H1 (cell line): ENCODE results near the gene PHLDA2. TPM values are rescaled to one million over a fixed set of nuclear protein-coding genes. Genes with fewer than 3 reads are reported as not detected.

ENCODE experiments used
- CTCF ChIA-PET: fragments of 300-600 bp; sonication (Branson Sonifier 250); formaldehyde crosslinking; loops from one replicate; lab custom pipeline; 2021; ENCODE audit not compliant: partially characterized antibody; lab: Charles Lee
- POLR2A ChIA-PET: fragments of 300-600 bp; sonication (Branson Sonifier 250); formaldehyde crosslinking; loops from one replicate; lab custom pipeline; 2021; ENCODE audit warnings: inconsistent platforms; ENCODE audit not compliant: partially characterized antibody; lab: Charles Lee
- DNase-seq, 2 experiments: peaks; one replicate each; pipeline versions ENCODE4 v3.0.0 to v3.0.0-alpha.2; 2010 to 2022; ENCODE audit warnings: low spot score in 2 of 2, low read depth in 1 of 2, mixed read lengths in 1 of 2
- FAIRE-seq: peaks from 2 replicates; lab custom pipeline; 2011; peaks lifted over from hg19 to GRCh38; lab: Jason Lieb, UNC
- H2AFZ ChIP-seq: 2 replicates; pipeline ENCODE4 v1.8.1; 2012; ENCODE audit warnings: low read length, inconsistent platforms
- H2AK5ac ChIP-seq: 2 replicates; pipeline ENCODE4 v1.6.1; 2013; ENCODE audit warnings: low read depth, low read length
- H2BK120ac ChIP-seq: replicated peaks from 2 replicates; pipeline ENCODE3; 2013; ENCODE audit warnings: low read depth, low read length, inconsistent platforms
- H2BK12ac ChIP-seq: 2 replicates; pipeline ENCODE4 v1.6.1; 2013; ENCODE audit warnings: low read depth, low read length
- H2BK15ac ChIP-seq: 2 replicates; pipeline ENCODE4 v1.6.1; 2013; ENCODE audit warnings: low read length
- H2BK20ac ChIP-seq: 2 replicates; pipeline ENCODE4 v1.6.1; 2013; ENCODE audit warnings: low read length
- H2BK5ac ChIP-seq: 2 replicates; pipeline ENCODE4 v1.6.1; 2013; ENCODE audit warnings: low read depth, low read length
- H3K14ac ChIP-seq: 2 replicates; pipeline ENCODE4 v1.6.1; 2013; ENCODE audit warnings: inconsistent platforms; ENCODE audit not compliant: insufficient read length
- H3K18ac ChIP-seq: 2 replicates; pipeline ENCODE4 v1.6.1; 2013; ENCODE audit warnings: low read length; ENCODE audit errors: extremely low read depth
- H3K23ac ChIP-seq: 2 replicates; pipeline ENCODE4 v1.6.1; 2013; ENCODE audit warnings: inconsistent platforms; ENCODE audit not compliant: insufficient read length
- H3K23me2 ChIP-seq: 2 replicates; pipeline ENCODE4 v1.6.1; 2013; ENCODE audit warnings: low read depth, low read length
- H3K27ac ChIP-seq: 2 replicates; pipeline ENCODE4 v1.6.1; 2011; ENCODE audit warnings: low read depth, low read length, inconsistent platforms
- H3K27me3 ChIP-seq, 4 experiments: replicated peaks in 1 of 4; 1 replicate in 1 of 4; 2 replicates in 3 of 4; pipeline versions ENCODE4 v1.6.1 to v1.8.1; 2011 to 2013; ENCODE audit warnings: low read length in 3 of 4, mild to moderate bottlenecking in 3 of 4, inconsistent platforms in 2 of 4, mixed read lengths in 2 of 4, moderate library complexity in 1 of 4; ENCODE audit not compliant: control insufficient read depth in 3 of 4, insufficient read depth in 3 of 4; ENCODE audit errors: extremely low read depth in 1 of 4
- H3K36me3 ChIP-seq, 4 experiments: 2 replicates each; pipeline versions ENCODE4 v1.6.1 to v1.8.1; 2011 to 2013; ENCODE audit warnings: mild to moderate bottlenecking in 4 of 4, low read length in 3 of 4, moderate library complexity in 2 of 4, control low read depth in 1 of 4, inconsistent platforms in 1 of 4; ENCODE audit not compliant: insufficient read depth in 4 of 4, control insufficient read depth in 2 of 4
- H3K4ac ChIP-seq: replicated peaks from 2 replicates; pipeline ENCODE3; 2013; ENCODE audit warnings: low read length, low read depth, mixed read lengths, inconsistent platforms; ENCODE audit not compliant: insufficient read length
- H3K4me1 ChIP-seq, 4 experiments: replicated peaks in 1 of 4; 1 replicate in 1 of 4; 2 replicates in 3 of 4; pipeline versions ENCODE4 v1.6.1 to v1.8.1; 2011 to 2013; ENCODE audit warnings: low read length in 3 of 4, inconsistent platforms in 2 of 4, mixed read lengths in 1 of 4; ENCODE audit not compliant: insufficient read depth in 4 of 4, control insufficient read depth in 3 of 4
- H3K4me2 ChIP-seq, 2 experiments: 2 replicates each; pipeline versions ENCODE4 v1.6.1 to v1.8.1; 2011 to 2013; ENCODE audit warnings: low read depth in 2 of 2, low read length in 2 of 2, control low read depth in 1 of 2, inconsistent platforms in 1 of 2, mild to moderate bottlenecking in 1 of 2; ENCODE audit not compliant: insufficient read depth in 1 of 2
- H3K4me3 ChIP-seq, 4 experiments: fragments of 200-600, 300-600 bp in 1 of 4; sonication (generic), shearing (Covaris generic), sonication (Bioruptor Twin) in 1 of 4; 2 replicates each; pipeline versions ENCODE4 v1.5.1 to v1.8.1; 2011 to 2016; ENCODE audit warnings: low read length in 4 of 4, low read depth in 3 of 4, control low read depth in 2 of 4, inconsistent platforms in 2 of 4, mild to moderate bottlenecking in 2 of 4, mixed read lengths in 1 of 4, moderate library complexity in 1 of 4; ENCODE audit not compliant: insufficient read depth in 2 of 4; ENCODE audit errors: extremely low read depth in 1 of 4
- H3K56ac ChIP-seq: replicated peaks from 2 replicates; pipeline ENCODE3; 2013; ENCODE audit warnings: low read depth, mild to moderate bottlenecking, mixed read lengths, low read length, inconsistent platforms; ENCODE audit not compliant: insufficient read length
- H3K79me1 ChIP-seq: 2 replicates; pipeline ENCODE4 v1.6.1; 2013; ENCODE audit warnings: low read depth, low read length, control low read depth
- H3K79me2 ChIP-seq, 2 experiments: 2 replicates each; pipeline versions ENCODE4 v1.6.1 to v1.8.1; 2012 to 2013; ENCODE audit warnings: low read length in 2 of 2, mild to moderate bottlenecking in 2 of 2, inconsistent platforms in 1 of 2; ENCODE audit not compliant: insufficient read depth in 2 of 2, control insufficient read depth in 1 of 2
- H3K9ac ChIP-seq, 4 experiments: replicated peaks in 1 of 4; 1 replicate in 1 of 4; 2 replicates in 3 of 4; pipeline versions ENCODE4 v1.6.1 to v1.8.1; 2011 to 2013; ENCODE audit warnings: low read depth in 3 of 4, low read length in 3 of 4, control low read depth in 2 of 4, mild to moderate bottlenecking in 2 of 4, moderate library complexity in 2 of 4, inconsistent platforms in 1 of 4; ENCODE audit errors: extremely low read depth in 1 of 4
- H3K9me3 ChIP-seq, 2 experiments: 2 replicates each; pipeline versions ENCODE4 v1.6.1 to v1.8.1; 2012 to 2013; ENCODE audit warnings: mild to moderate bottlenecking in 2 of 2, moderate library complexity in 2 of 2, control low read depth in 1 of 2, inconsistent platforms in 1 of 2, low read depth in 1 of 2, low read length in 1 of 2, mixed read lengths in 1 of 2; ENCODE audit not compliant: insufficient read depth in 2 of 2
- H4K20me1 ChIP-seq, 2 experiments: replicated peaks in 1 of 2; 2 replicates each; pipeline versions ENCODE3 to v1.8.1; 2011 to 2013; ENCODE audit warnings: inconsistent platforms in 2 of 2, low read length in 2 of 2, mild to moderate bottlenecking in 1 of 2; ENCODE audit not compliant: insufficient read depth in 2 of 2, control insufficient read depth in 1 of 2
- H4K5ac ChIP-seq: 2 replicates; pipeline ENCODE4 v1.6.1; 2013; ENCODE audit warnings: low read length, low read depth, mixed read lengths, inconsistent platforms; ENCODE audit not compliant: insufficient read length
- H4K8ac ChIP-seq: 2 replicates; pipeline ENCODE4 v1.8.0; 2013; ENCODE audit warnings: mild to moderate bottlenecking, moderate library complexity, low read length, inconsistent platforms; ENCODE audit not compliant: insufficient read depth; ENCODE audit errors: extremely low read depth
- H4K91ac ChIP-seq: replicated peaks from 2 replicates; pipeline ENCODE3; 2013; ENCODE audit warnings: low read length, mixed read lengths, inconsistent platforms; ENCODE audit not compliant: insufficient read length
- CBX8 ChIP-seq: fragments of 300-800, 300-1000 bp; sonication (generic); IDR thresholded peaks from 2 replicates; pipeline ENCODE4 v1.7.1; 2016; ENCODE audit warnings: low read depth, low read length, borderline replicate concordance
- GABPA ChIP-seq: IDR thresholded peaks from 2 replicates; pipeline ENCODE4 v1.6.1; 2011; ENCODE audit warnings: mild to moderate bottlenecking, low read length, moderate library complexity, borderline replicate concordance; ENCODE audit not compliant: insufficient read depth
- HDAC2 ChIP-seq, 2 experiments: fragments of 300-600 bp in 1 of 2; sonication (generic) in 1 of 2; IDR thresholded peaks; 2 replicates each; pipeline ENCODE4 v1.6.1; 2011 to 2012; ENCODE audit warnings: low read depth in 2 of 2, low read length in 2 of 2, mild to moderate bottlenecking in 2 of 2, moderate library complexity in 2 of 2, borderline replicate concordance in 1 of 2, inconsistent platforms in 1 of 2
- KDM5A ChIP-seq: fragments of 200-600 bp; IDR thresholded peaks from 2 replicates; pipeline ENCODE4 v1.7.1; 2012; ENCODE audit warnings: mild to moderate bottlenecking, low read length, inconsistent platforms, mixed read lengths
- RFX5 ChIP-seq: IDR thresholded peaks from 2 replicates; pipeline ENCODE4 v1.6.1; 2011; ENCODE audit warnings: low read depth, low read length, improper control_type of control experiment, borderline replicate concordance
- RXRA ChIP-seq: IDR thresholded peaks from 2 replicates; pipeline ENCODE4 v1.6.1; 2011; ENCODE audit warnings: low read depth, mild to moderate bottlenecking, low read length, moderate library complexity; ENCODE audit not compliant: insufficient read depth
- TAF7 ChIP-seq: optimal IDR thresholded peaks from 2 replicates; pipeline ENCODE3; 2011; ENCODE audit warnings: low read depth, mild to moderate bottlenecking, inconsistent platforms, low read length, moderate library complexity, borderline replicate concordance
- WGBS, 2 experiments: shearing (Covaris generic) in 1 of 2; methylation state at CpG; one replicate each; pipeline versions ENCODE4 v1.1.6 to v1.1.7; 2013 to 2015; ENCODE audit warnings: low lambda C conversion rate in 2 of 2, mixed read lengths in 2 of 2, inconsistent platforms in 1 of 2, low coverage in 1 of 2, missing lambda C conversion rate in 1 of 2; ENCODE audit not compliant: insufficient replicate concordance in 2 of 2, insufficient coverage in 1 of 2, insufficient read length in 1 of 2; ENCODE audit errors: extremely low coverage in 1 of 2, missing lambda C conversion rate in 1 of 2; 5-methylcytosine and 5-hydroxymethylcytosine counted together
- polyA plus RNA-seq, 7 experiments: library from polyadenylated mRNA; depleted of rRNA in 3 of 7; stranded (reverse) in 5 of 7; unstranded in 2 of 7; fragments of >200 nt in 5 of 7; fragments of 200-250 nt in 2 of 7; gene quantifications; 1 replicate in 5 of 7; 2 replicates in 1 of 7; 4 replicates in 1 of 7; pipeline versions ENCODE4 v1.2.1 to v1.2.3, GENCODE V29; 2011 to 2013; ENCODE audit warnings: missing spikeins in 2 of 7, mixed read lengths in 2 of 7
- total RNA-seq: library from RNA; stranded (reverse); fragmentation: NEBNext Ultra II Directional; extraction: Animal tissue kit (Norgen Biotek cat#: 25700); gene quantifications from 2 replicates; pipeline ENCODE4 v1.2.1, GENCODE V29; 2021

PHLDA2 gene
- total and polyA plus RNA-seq, 2 of the 8 experiments (the other 6 are each of a cell fraction or from before 2014, with no cell fraction given): 5.2 to 7.6 TPM

DNA sequence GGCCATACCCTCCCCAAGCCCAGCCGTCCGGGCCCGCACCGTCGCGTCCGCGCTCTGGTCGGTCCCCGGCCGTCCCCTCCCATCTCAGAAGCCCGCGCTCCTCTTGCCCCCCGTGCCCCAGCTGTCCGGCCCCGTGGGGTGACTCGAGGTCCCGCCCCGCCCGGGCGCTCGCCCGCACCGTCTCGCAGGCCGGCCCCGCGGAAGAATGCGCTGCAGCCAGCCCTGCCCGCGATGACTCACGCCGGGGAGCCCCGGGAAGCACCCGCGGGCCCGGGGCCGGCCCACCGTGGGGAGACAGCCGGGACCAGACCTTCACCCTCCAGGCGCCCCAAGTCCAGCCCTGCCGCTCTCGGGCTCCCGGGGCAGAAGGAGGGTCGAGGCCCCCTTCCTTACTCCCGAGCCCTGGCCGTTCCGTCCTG, 320 bp upstream of the PHLDA2 start:
- H3K27ac ChIP-seq: no peak overlapping the region
- no peak overlapping the region for H3K9ac ChIP-seq
- H4K5ac ChIP-seq: no peak overlapping the region
- no peaks in the 10 kb centered on the region for H3K36me3 ChIP-seq
- no peak overlapping the region for H3K56ac ChIP-seq
- H3K23me2 ChIP-seq: peaks cover 8% of the 10 kb centered on the region; the same call in 1 of the 2 replicates
- no peak overlapping the region for H3K18ac ChIP-seq
- POLR2A ChIA-PET: interaction anchor here (0.9 to 3.1 kb wide), 14 partner anchors 8 to 396 kb away, joined by 3 to 20 read pairs (median 7); partner anchors contain the start of genes CDKN1C and NAP1L4
- no peak overlapping the region for H2BK5ac ChIP-seq
- no peak overlapping the region for H2BK20ac ChIP-seq
- WGBS, 2 experiments: 7% methylated on average over 31 of the region's 48 CpGs; no CpG with 5 or more reads in 1 of the 2 experiments
- H2BK120ac ChIP-seq: no peak overlapping the region
- no peak overlapping the region for H2AK5ac ChIP-seq
- no peak overlapping the region for H4K8ac ChIP-seq
- peak overlapping the region; percentile 50 for H4K91ac ChIP-seq
- H4K20me1 ChIP-seq: peaks cover 4 to 9% of the 10 kb centered on the region in 2 experiments
- TF ChIP-seq TAF7 (no peak), RXRA (no peak), CBX8 (no peak), HDAC2 (IDR thresholded peaks at IDR 0.05; ENCODE audit: borderline replicate concordance in 1 of 2, low read depth in 2 of 2, low read length in 2 of 2) (no peak), RFX5 (no peak), GABPA (no peak), KDM5A (no peak)
- no peak overlapping the region for H2BK15ac ChIP-seq
- no peak overlapping the region for H3K23ac ChIP-seq
- no peaks in the 10 kb centered on the region for H3K79me2 ChIP-seq
- H3K27me3 ChIP-seq: peaks cover 25 to 42% (median 37%) of the 10 kb centered on the region in 4 experiments
- H3K4me3 ChIP-seq: peak overlapping the region in 2 of 4 experiments; percentile 12 to 56; a peak in 5 of 8 replicates
- H2BK12ac ChIP-seq: 0 out of 2 replicates have a peak overlapping the region, but pooled peaks have one; percentile 45
- peaks cover 0 to 13% (median 5%) of the 10 kb centered on the region in 4 experiments; a peak in 6 of 7 replicates for H3K4me1 ChIP-seq
- CTCF ChIA-PET: interaction anchor here (0.7 to 9.4 kb wide), 23 partner anchors 9 to 403 kb away, joined by 3 to 129 read pairs (median 5); partner anchors contain the start of gene CDKN1C
- no peak for FAIRE-seq
- H2AFZ ChIP-seq: no peak overlapping the region
- H3K4ac ChIP-seq: no peak overlapping the region
- H3K9me3 ChIP-seq: no peaks in the 10 kb centered on the region
- peak overlapping the region; percentile 72 to 88 for H3K4me2 ChIP-seq
- H3K14ac ChIP-seq: no peak overlapping the region
- no peaks in the 10 kb centered on the region for H3K79me1 ChIP-seq
- DNase-seq: no peak
